Measurements from ENCODE around the gene GSG1L.

GRCh38 chr16:27775254-27775653, 288.3 kb downstream of the GSG1L start:
- TF ChIP-seq GATA1 (IDR thresholded peaks at IDR 0.05; ENCODE audit: low read depth, low read length) (no peak), POLR2A (IDR thresholded peaks at IDR 0.05; ENCODE audit: low read length) (no peak)

Data from erythroblast (primary cell).